Keratinocyte (primary cell): ENCODE results near the gene CRTC3. TPM values are rescaled to one million over a fixed set of nuclear protein-coding genes. Genes with fewer than 3 reads are reported as not detected.

ENCODE experiments used
- DNase-seq: peaks from one replicate; pipeline ENCODE4 v3.0.0-alpha.2; 2011; ENCODE audit warnings: low read depth, missing footprints, low spot score
- FAIRE-seq: peaks from 2 replicates; lab custom pipeline; 2011; peaks lifted over from hg19 to GRCh38; lab: Jason Lieb, UNC
- H2AFZ ChIP-seq: 2 replicates; pipeline ENCODE4 v1.6.0; 2012; ENCODE audit warnings: low read length, control low read depth, inconsistent platforms; ENCODE audit not compliant: control insufficient read depth
- H3K27ac ChIP-seq: 2 replicates; pipeline ENCODE4 v1.5.1; 2011; ENCODE audit warnings: low read length; ENCODE audit not compliant: control insufficient read depth, insufficient read depth
- H3K27me3 ChIP-seq: 3 replicates; pipeline ENCODE4 v1.6.0; 2011; ENCODE audit warnings: low read length; ENCODE audit not compliant: control insufficient read depth, insufficient read depth; ENCODE audit errors: extremely low read depth
- H3K36me3 ChIP-seq, 2 experiments: 2 replicates in 1 of 2; 3 replicates in 1 of 2; pipeline ENCODE4 v1.5.1; 2011; ENCODE audit warnings: low read length in 2 of 2, mild to moderate bottlenecking in 1 of 2; ENCODE audit not compliant: control insufficient read depth in 2 of 2, insufficient read depth in 2 of 2; ENCODE audit errors: extremely low read depth in 1 of 2
- H3K4me1 ChIP-seq: 3 replicates; pipeline ENCODE4 v1.5.1; 2011; ENCODE audit warnings: low read length; ENCODE audit not compliant: control insufficient read depth, insufficient read depth; ENCODE audit errors: extremely low read depth
- H3K4me2 ChIP-seq: 3 replicates; pipeline ENCODE4 v1.6.0; 2011; ENCODE audit warnings: low read depth, low read length; ENCODE audit not compliant: control insufficient read depth, insufficient read depth; ENCODE audit errors: extremely low read depth
- H3K4me3 ChIP-seq, 3 experiments: fragments of 200-600 bp in 1 of 3; sonication (generic) in 1 of 3; 2 replicates in 2 of 3; 3 replicates in 1 of 3; pipeline ENCODE4 v1.5.1; 2011 to 2016; ENCODE audit warnings: low read length in 3 of 3, mild to moderate bottlenecking in 3 of 3, control low read depth in 2 of 3, inconsistent platforms in 1 of 3, low read depth in 1 of 3, mixed read lengths in 1 of 3, mixed run types in 1 of 3, moderate library complexity in 1 of 3; ENCODE audit not compliant: control insufficient read depth in 2 of 3, insufficient read depth in 2 of 3; ENCODE audit errors: extremely low read depth in 1 of 3
- H3K79me2 ChIP-seq: 2 replicates; pipeline ENCODE4 v1.6.0; 2012; ENCODE audit warnings: low read length; ENCODE audit not compliant: control insufficient read depth, insufficient read depth
- H3K9ac ChIP-seq: 3 replicates; pipeline ENCODE4 v1.6.0; 2011; ENCODE audit warnings: low read length; ENCODE audit not compliant: control insufficient read depth, insufficient read depth; ENCODE audit errors: extremely low read depth
- H3K9me1 ChIP-seq: 3 replicates; pipeline ENCODE4 v1.6.0; 2011; ENCODE audit warnings: low read length; ENCODE audit not compliant: control insufficient read depth, insufficient read depth; ENCODE audit errors: extremely low read depth
- H3K9me3 ChIP-seq: 2 replicates; pipeline ENCODE4 v1.5.1; 2012; ENCODE audit warnings: low read depth, low read length; ENCODE audit not compliant: control insufficient read depth
- H4K20me1 ChIP-seq: 3 replicates; pipeline ENCODE4 v1.6.0; 2011; ENCODE audit warnings: low read length; ENCODE audit not compliant: control insufficient read depth, insufficient read depth; ENCODE audit errors: extremely low read depth
- EZH2 ChIP-seq: IDR thresholded peaks from one replicate; pipeline ENCODE4 v1.6.1; 2012; ENCODE audit warnings: inconsistent platforms, mild to moderate bottlenecking, low read length, moderate library complexity
- dilution Hi-C: fragments of 300-500 bp; cut with MboI; formaldehyde crosslinking; loops from one replicate; pipeline ENCODE4 v1.7.0; 2020; ENCODE audit warnings: low sequenced_read_pairs; ENCODE audit not compliant: extremely low pct_ligation_motif_present
- polyA plus RNA-seq, 5 experiments: library from polyadenylated mRNA; depleted of rRNA in 3 of 5; stranded (reverse) in 3 of 5; stranded (forward) in 1 of 5; unstranded in 1 of 5; fragments of >200 nt; gene quantifications; 1 replicate in 1 of 5; 2 replicates in 3 of 5; 3 replicates in 1 of 5; pipeline versions ENCODE4 v1.2.1 to v1.2.3, GENCODE V29; 2011 to 2012; ENCODE audit warnings: missing spikeins in 2 of 5, low read depth in 1 of 5, low replicate concordance in 1 of 5
- TF ChIP-seq, protein P1 (sequence below), 3 experiments: IDR thresholded peaks in 1 of 3; conservative IDR thresholded peaks in 1 of 3; optimal IDR thresholded peaks in 1 of 3; 2 replicates in 2 of 3; 3 replicates in 1 of 3; pipeline versions ENCODE3 to v1.5.1; 2011; ENCODE audit warnings: low read length in 3 of 3, mild to moderate bottlenecking in 3 of 3, moderate library complexity in 2 of 3, control low read depth in 1 of 3, inconsistent platforms in 1 of 3; ENCODE audit not compliant: insufficient read depth in 2 of 3; ENCODE audit errors: extremely low read depth in 1 of 3

Gene CRTC3
- polyA plus RNA-seq, 1 donor (not counting 4 experiments of a cell fraction or from before 2014, with no cell fraction given) = 11.9 TPM

DNA sequence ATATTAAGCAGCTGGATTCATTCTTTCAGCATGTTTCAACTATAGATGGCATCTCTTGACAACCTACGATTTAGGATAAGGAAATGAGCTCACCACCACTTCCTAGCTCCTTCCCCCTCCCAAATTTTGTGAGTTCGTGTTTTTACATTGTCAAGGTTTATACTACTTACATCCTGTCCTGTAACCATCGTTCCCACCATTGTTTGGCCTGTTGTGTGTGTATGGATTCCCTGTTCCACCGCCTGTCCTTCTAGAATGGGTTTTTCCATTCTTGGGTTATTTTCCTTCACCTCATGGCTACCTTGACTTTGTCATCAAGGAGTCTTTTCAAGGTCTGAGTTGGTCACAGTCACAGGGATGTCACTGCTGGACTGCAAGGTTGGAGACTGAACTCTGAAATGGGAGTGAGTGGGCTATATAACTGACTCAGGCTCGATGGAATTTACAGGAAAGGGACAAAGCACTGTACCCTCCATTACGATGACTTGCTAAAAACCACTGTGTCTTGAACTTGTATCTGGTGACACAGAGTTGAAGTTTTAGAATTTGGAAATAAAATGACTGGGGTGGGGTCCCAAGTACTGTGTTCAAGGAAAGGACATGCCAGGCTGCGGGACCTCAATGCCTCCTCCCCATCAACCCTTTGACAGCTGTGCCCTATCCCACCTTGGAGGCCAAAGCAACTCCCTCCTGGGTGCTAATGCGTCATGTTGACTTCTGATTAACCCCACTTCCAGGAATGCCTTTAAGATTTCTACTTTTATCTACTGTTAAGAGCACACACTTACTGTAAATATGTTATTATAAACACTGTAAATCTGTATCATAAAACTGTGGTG, 120.6 kb downstream of the CRTC3 start:
- no peaks in the 10 kb centered on the region for H3K27me3 ChIP-seq
- no peak for FAIRE-seq

DNA sequence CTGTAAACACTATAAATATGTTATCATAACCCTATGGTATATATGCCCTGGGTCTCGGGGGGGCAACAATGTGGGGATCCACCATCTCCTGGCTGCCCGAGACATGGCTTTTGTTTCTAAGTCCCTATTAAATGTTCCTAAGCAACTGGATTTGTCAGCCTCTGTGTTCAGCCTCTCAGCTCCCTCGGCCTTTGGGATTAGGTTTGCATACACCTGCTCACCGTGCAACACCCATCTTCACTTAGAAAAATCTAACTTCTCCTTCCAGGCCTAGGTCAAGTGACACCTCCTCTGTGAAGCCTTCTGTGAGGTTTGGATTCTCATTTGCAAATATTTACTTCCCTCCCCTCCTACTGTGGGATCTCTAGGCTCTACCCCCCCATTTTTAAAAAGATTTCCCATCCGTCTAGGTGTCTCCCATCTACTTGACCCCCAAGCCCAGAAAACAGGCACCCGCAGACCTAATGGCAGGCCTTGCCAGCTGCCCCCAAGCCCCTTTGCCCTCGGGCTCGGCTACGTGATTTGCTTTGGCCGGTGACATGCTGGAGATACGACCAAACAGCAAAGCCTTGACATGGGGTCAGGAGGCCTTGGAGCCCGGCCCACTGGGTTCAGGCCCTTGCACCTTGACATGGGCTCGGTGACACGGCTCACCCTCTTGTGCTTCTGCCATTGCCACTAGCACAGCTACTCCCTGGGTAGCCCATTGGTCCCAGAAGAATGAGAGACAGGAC, 121.4 kb downstream of the CRTC3 start:
- no peak overlapping the region for H3K9ac ChIP-seq
- FAIRE-seq (no peak), DNase-seq (no peak)
- no peaks in the 10 kb centered on the region for H3K9me3 ChIP-seq
- TF ChIP-seq EZH2 = no peak
- TF ChIP-seq, protein P1, sequence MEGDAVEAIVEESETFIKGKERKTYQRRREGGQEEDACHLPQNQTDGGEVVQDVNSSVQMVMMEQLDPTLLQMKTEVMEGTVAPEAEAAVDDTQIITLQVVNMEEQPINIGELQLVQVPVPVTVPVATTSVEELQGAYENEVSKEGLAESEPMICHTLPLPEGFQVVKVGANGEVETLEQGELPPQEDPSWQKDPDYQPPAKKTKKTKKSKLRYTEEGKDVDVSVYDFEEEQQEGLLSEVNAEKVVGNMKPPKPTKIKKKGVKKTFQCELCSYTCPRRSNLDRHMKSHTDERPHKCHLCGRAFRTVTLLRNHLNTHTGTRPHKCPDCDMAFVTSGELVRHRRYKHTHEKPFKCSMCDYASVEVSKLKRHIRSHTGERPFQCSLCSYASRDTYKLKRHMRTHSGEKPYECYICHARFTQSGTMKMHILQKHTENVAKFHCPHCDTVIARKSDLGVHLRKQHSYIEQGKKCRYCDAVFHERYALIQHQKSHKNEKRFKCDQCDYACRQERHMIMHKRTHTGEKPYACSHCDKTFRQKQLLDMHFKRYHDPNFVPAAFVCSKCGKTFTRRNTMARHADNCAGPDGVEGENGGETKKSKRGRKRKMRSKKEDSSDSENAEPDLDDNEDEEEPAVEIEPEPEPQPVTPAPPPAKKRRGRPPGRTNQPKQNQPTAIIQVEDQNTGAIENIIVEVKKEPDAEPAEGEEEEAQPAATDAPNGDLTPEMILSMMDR (optimal IDR thresholded peaks at IDR 0.05 in 1 of 3, IDR thresholded peaks at IDR 0.05 in 1 of 3, conservative IDR thresholded peaks at IDR 0.05 in 1 of 3; ENCODE audit: extremely low read depth in 1 of 3, insufficient read depth in 2 of 3, low read length in 3 of 3) = no peak
- dilution Hi-C loops = no loop called here
- H4K20me1 ChIP-seq = no peaks in the 10 kb centered on the region
- H2AFZ ChIP-seq = no peak overlapping the region
- H3K9me1 ChIP-seq = no peaks in the 10 kb centered on the region
- no peaks in the 10 kb centered on the region for H3K79me2 ChIP-seq
- no peak overlapping the region for H3K4me2 ChIP-seq
- peaks cover 6% of the 10 kb centered on the region for H3K4me1 ChIP-seq
- H3K27me3 ChIP-seq = no peaks in the 10 kb centered on the region
- H3K4me3 ChIP-seq = no peak overlapping the region
- H3K36me3 ChIP-seq = no peaks in the 10 kb centered on the region
- no peak overlapping the region for H3K27ac ChIP-seq

More for the DNA sequence above, 120.6 kb downstream of the CRTC3 start:
- no peak overlapping the region for H3K4me2 ChIP-seq
- H3K9me3 ChIP-seq = no peaks in the 10 kb centered on the region
- H3K36me3 ChIP-seq = no peaks in the 10 kb centered on the region
- dilution Hi-C loops = no loop called here
- no peak overlapping the region for H3K4me3 ChIP-seq
- no peak for DNase-seq
- no peak overlapping the region for H3K9ac ChIP-seq
- no peak overlapping the region for H2AFZ ChIP-seq
- no peaks in the 10 kb centered on the region for H3K79me2 ChIP-seq
- no peaks in the 10 kb centered on the region for H4K20me1 ChIP-seq
- no peaks in the 10 kb centered on the region for H3K9me1 ChIP-seq
- H3K4me1 ChIP-seq = peaks cover 6% of the 10 kb centered on the region
- no peak for TF ChIP-seq EZH2
- TF ChIP-seq, protein P1 (optimal IDR thresholded peaks at IDR 0.05 in 1 of 3, IDR thresholded peaks at IDR 0.05 in 1 of 3, conservative IDR thresholded peaks at IDR 0.05 in 1 of 3; ENCODE audit: extremely low read depth in 1 of 3, insufficient read depth in 2 of 3, low read length in 3 of 3) = no peak
- H3K27ac ChIP-seq = no peak overlapping the region
